Measurements from ENCODE around the gene TMEM62. TPM values are rescaled to one million over a fixed set of nuclear protein-coding genes. Genes with fewer than 3 reads are reported as not detected.

Gene TMEM62
- total and polyA plus RNA-seq, 2 donors (not counting 1 experiment from before 2014, with no cell fraction given), result 18.6 to 65.3 TPM

GRCh38 chr15:43118829-43119228, 14.6 kb upstream of the TMEM62 start:
- Mint-ChIP-seq H3K27ac (peak overlapping the region; percentile 87), H3K9me3 (ENCODE audit: insufficient read depth) (no peaks in the 10 kb centered on the region), H3K27me3 (no peaks in the 10 kb centered on the region), H3K4me1 (peaks cover 36% of the 10 kb centered on the region), H3K4me3 (peak overlapping the region; percentile 15)
- Histone ChIP-seq H2AFZ (ENCODE audit: insufficient read depth, low read depth, low read length, poor library complexity, severe bottlenecking) (peak overlapping the region; percentile 1), H3K4me2 (replicated peaks; ENCODE audit: low read depth, low read length, poor library complexity, severe bottlenecking) (peak overlapping the region; percentile 61), H3K27ac (ENCODE audit: low read length in 2 of 2) (peak overlapping the region; percentile 60 to 68), H3K79me2 (ENCODE audit: control insufficient read depth, insufficient read depth, low read length) (no peaks in the 10 kb centered on the region), H4K20me1 (ENCODE audit: control insufficient read depth, insufficient read depth, low read length, poor library complexity, severe bottlenecking) (no peaks in the 10 kb centered on the region), H3K4me3 (ENCODE audit: control extremely low read depth in 1 of 5, extremely low read depth in 1 of 5, insufficient read depth in 1 of 5, low read depth in 2 of 5, low read length in 4 of 5) (peak overlapping the region in 1 of 5 experiments; percentile 33), H3K9me3 (ENCODE audit: control extremely low read depth in 1 of 3, control insufficient read depth in 2 of 3, insufficient read depth in 1 of 3, low read length in 2 of 3) (no peaks in the 10 kb centered on the region), H3K36me3 (replicated peaks in 1 of 2; ENCODE audit: control extremely low read depth in 1 of 2, control insufficient read depth in 1 of 2, extremely low read depth in 1 of 2, insufficient read depth in 2 of 2, low read length in 1 of 2) (no peaks in the 10 kb centered on the region), H3K4me1 (ENCODE audit: control insufficient read depth in 2 of 2, insufficient read depth in 2 of 2, low read length in 2 of 2) (peaks cover 27 to 37% of the 10 kb centered on the region in 2 donors), H3K9ac (ENCODE audit: low read length) (no peak overlapping the region), H3K27me3 (replicated peaks in 1 of 4; ENCODE audit: control extremely low read depth in 1 of 4, control insufficient read depth in 3 of 4, insufficient read depth in 4 of 4, low read length in 3 of 4) (no peaks in the 10 kb centered on the region)
- CTCF ChIA-PET, result interaction anchor here (1.8 kb wide), 1 partner anchor 12 kb away, joined by 9 read pairs; the partner anchor contains the start of gene UBR1
- intact Hi-C loops (cut with micrococcal nuclease), result loop anchor here (1.0 to 2.0 kb wide), 2 partner anchors 13 to 14 kb away; partner anchors contain the start of genes TMEM62 and UBR1
- ATAC-seq (ENCODE audit: low read depth) (no peak), DNase-seq (no peak)
- TF ChIP-seq, protein P1, sequence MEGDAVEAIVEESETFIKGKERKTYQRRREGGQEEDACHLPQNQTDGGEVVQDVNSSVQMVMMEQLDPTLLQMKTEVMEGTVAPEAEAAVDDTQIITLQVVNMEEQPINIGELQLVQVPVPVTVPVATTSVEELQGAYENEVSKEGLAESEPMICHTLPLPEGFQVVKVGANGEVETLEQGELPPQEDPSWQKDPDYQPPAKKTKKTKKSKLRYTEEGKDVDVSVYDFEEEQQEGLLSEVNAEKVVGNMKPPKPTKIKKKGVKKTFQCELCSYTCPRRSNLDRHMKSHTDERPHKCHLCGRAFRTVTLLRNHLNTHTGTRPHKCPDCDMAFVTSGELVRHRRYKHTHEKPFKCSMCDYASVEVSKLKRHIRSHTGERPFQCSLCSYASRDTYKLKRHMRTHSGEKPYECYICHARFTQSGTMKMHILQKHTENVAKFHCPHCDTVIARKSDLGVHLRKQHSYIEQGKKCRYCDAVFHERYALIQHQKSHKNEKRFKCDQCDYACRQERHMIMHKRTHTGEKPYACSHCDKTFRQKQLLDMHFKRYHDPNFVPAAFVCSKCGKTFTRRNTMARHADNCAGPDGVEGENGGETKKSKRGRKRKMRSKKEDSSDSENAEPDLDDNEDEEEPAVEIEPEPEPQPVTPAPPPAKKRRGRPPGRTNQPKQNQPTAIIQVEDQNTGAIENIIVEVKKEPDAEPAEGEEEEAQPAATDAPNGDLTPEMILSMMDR (IDR thresholded peaks at IDR 0.05), result no peak
- no peak for TF ChIP-seq EZH2 (IDR thresholded peaks at IDR 0.05; ENCODE audit: borderline replicate concordance, insufficient read depth, low read depth, low read length, poor library complexity, severe bottlenecking)
- WGBS (ENCODE audit: insufficient coverage), result 100% methylated on average over 2 of the region's 2 CpGs
- POLR2A ChIA-PET, result interaction anchor here (1.2 to 2.0 kb wide), 3 partner anchors 13 to 628 kb away, joined by 3 to 7 read pairs (median 6); partner anchors contain the start of genes TMEM62, UBR1 and ZNF106

- H2AFZ ChIP-seq (ENCODE audit: insufficient read depth, low read depth, low read length, poor library complexity, severe bottlenecking), result no peak overlapping the region
- H3K9ac ChIP-seq (ENCODE audit: low read length), result no peak overlapping the region
- intact Hi-C loops (cut with micrococcal nuclease), result loop anchor here (5.0 kb wide), 1 partner anchor 1150 kb away; the partner anchor contains the start of gene EHD4
- H3K79me2 ChIP-seq (ENCODE audit: control insufficient read depth, insufficient read depth, low read length), result no peaks in the 10 kb centered on the region
- no peak for ATAC-seq (ENCODE audit: low read depth)
- H3K9me3 ChIP-seq (ENCODE audit: control extremely low read depth in 1 of 3, control insufficient read depth in 2 of 3, insufficient read depth in 1 of 3, low read length in 2 of 3), result no peaks in the 10 kb centered on the region
- TF ChIP-seq, protein P1 (IDR thresholded peaks at IDR 0.05), result no peak
- TF ChIP-seq EZH2 (IDR thresholded peaks at IDR 0.05; ENCODE audit: borderline replicate concordance, insufficient read depth, low read depth, low read length, poor library complexity, severe bottlenecking), result no peak
- H3K36me3 ChIP-seq (replicated peaks in 1 of 2; ENCODE audit: control extremely low read depth in 1 of 2, control insufficient read depth in 1 of 2, extremely low read depth in 1 of 2, insufficient read depth in 2 of 2, low read length in 1 of 2), result no peaks in the 10 kb centered on the region
- H4K20me1 ChIP-seq (ENCODE audit: control insufficient read depth, insufficient read depth, low read length, poor library complexity, severe bottlenecking), result no peaks in the 10 kb centered on the region
- POLR2A ChIA-PET, result no interaction called here
- CTCF ChIA-PET, result interaction anchor here (1.2 to 1.6 kb wide), 2 partner anchors 10 to 15 kb away, joined by 4 to 6 read pairs; no protein-coding TSS in a partner anchor
- no peaks in the 10 kb centered on the region for H3K27me3 ChIP-seq (replicated peaks in 1 of 4; ENCODE audit: control extremely low read depth in 1 of 4, control insufficient read depth in 3 of 4, insufficient read depth in 4 of 4, low read length in 3 of 4)
- no peaks in the 10 kb centered on the region for H3K27me3 Mint-ChIP-seq
- H3K27ac Mint-ChIP-seq, result no peak overlapping the region
- no peak overlapping the region for H3K4me3 ChIP-seq (ENCODE audit: control extremely low read depth in 1 of 5, extremely low read depth in 1 of 5, insufficient read depth in 1 of 5, low read depth in 2 of 5, low read length in 4 of 5)
- no peak for DNase-seq
- H3K9me3 Mint-ChIP-seq (ENCODE audit: insufficient read depth), result no peaks in the 10 kb centered on the region
- no peak overlapping the region for H3K27ac ChIP-seq (ENCODE audit: low read length in 2 of 2)
- peaks cover 39% of the 10 kb centered on the region for H3K4me1 Mint-ChIP-seq
- peak overlapping the region; percentile 97 for H3K4me3 Mint-ChIP-seq
- WGBS (ENCODE audit: insufficient coverage), result no CpG with 5 or more reads among the region's 2 CpGs
- peaks cover 27 to 37% of the 10 kb centered on the region in 2 donors for H3K4me1 ChIP-seq (ENCODE audit: control insufficient read depth in 2 of 2, insufficient read depth in 2 of 2, low read length in 2 of 2)
- peak overlapping the region; percentile 71 for H3K4me2 ChIP-seq (replicated peaks; ENCODE audit: low read depth, low read length, poor library complexity, severe bottlenecking)
Observed at GRCh38 chr15:43121863-43122262, 11.5 kb upstream of the TMEM62 start.

All from B cell (primary cell).